Esophagus muscularis mucosa (tissue), 3 donors: ENCODE results near the gene KLHL8.

Source experiments
- CTCF ChIP-seq, 3 experiments: fragments of 200-600 bp in 2 of 3; fragments of 450-650 bp in 1 of 3; sonication (generic) in 2 of 3; IDR thresholded peaks; one replicate each; pipeline ENCODE4 v1.5.1; 2017 to 2019; ENCODE audit warnings: antibody characterized with exemption in 3 of 3, mild to moderate bottlenecking in 2 of 3, moderate library complexity in 1 of 3
- POLR2A ChIP-seq: fragments of 450-650 bp; IDR thresholded peaks from one replicate; pipeline ENCODE4 v1.6.1; 2017; ENCODE audit warnings: antibody characterized with exemption, moderate library complexity, mild to moderate bottlenecking, low read depth

GRCh38 chr4:87152310-87153041, 67.9 kb downstream of the KLHL8 start:
- TF ChIP-seq CTCF (IDR thresholded peaks at IDR 0.05) (no peak), POLR2A (no peak)
